HAP-1 (cell line): Measurements from ENCODE around the gene STX18.

Experiments used
- DNase-seq, 2 experiments: peaks; one replicate each; pipeline ENCODE4 v3.0.0-alpha.2; 2016 to 2020; ENCODE audit warnings: low spot score in 2 of 2
- H3K27me3 ChIP-seq: fragments of 250-450 bp; sonication (Bioruptor Pico); 2 replicates; pipeline ENCODE4 v1.5.1; 2020; ENCODE audit warnings: low read depth, mild to moderate bottlenecking, moderate library complexity
- H3K36me3 ChIP-seq: fragments of 250-450 bp; sonication (Bioruptor Pico); replicated peaks from 2 replicates; pipeline ENCODE4 v1.5.1; 2020; ENCODE audit warnings: mild to moderate bottlenecking
- H3K4me1 ChIP-seq: fragments of 250-450 bp; sonication (Bioruptor Pico); 2 replicates; pipeline ENCODE4 v1.5.1; 2020; ENCODE audit warnings: mild to moderate bottlenecking
- H3K4me3 ChIP-seq: fragments of 250-450 bp; sonication (Bioruptor Pico); 2 replicates; pipeline ENCODE4 v1.5.1; 2020; ENCODE audit warnings: mild to moderate bottlenecking, moderate library complexity
- H3K9me3 ChIP-seq: fragments of 250-450 bp; sonication (Bioruptor Pico); 2 replicates; pipeline ENCODE4 v1.5.1; 2020; ENCODE audit warnings: mild to moderate bottlenecking, moderate library complexity
- in situ Hi-C: fragments of 300-500 bp; cut with MboI; formaldehyde crosslinking; loops from 3 replicates; pipeline ENCODE4 v1.14.3; 2020; ENCODE audit warnings: low sequenced_read_pairs, inconsistent platforms, mixed read lengths

The STX18 gene

DNA sequence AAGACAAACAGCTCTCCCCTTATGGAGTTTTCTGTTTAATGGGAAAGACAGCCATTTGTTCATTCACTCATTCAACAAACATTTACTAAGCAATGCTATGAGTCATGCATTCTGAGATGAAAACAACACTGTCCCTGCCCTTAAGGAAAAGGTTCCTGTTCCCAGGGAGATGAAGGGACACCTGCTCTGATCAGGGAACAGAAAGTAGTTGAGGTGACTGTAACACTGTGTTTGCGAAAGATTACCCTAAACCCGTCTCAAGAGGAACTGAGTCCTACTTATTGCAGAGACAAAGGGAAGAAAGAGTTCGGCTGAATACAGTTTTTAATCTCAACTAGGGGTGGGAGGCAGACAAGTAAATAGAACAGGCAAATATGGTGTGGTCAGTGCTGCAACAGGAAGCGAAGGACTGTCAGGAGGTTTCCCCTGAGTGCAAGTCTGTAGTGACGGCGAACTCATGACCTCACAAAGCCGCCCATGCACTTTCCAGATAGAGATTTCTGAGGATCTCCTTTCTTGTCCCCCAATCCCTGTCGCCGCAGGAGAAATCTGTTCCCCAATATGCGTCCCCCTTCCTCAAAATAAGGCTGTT is 712 bp downstream of the STX18 start:
- in situ Hi-C loops, result no loop called here
- peaks cover 5% of the 10 kb centered on the region for H3K36me3 ChIP-seq
- peaks cover 18% of the 10 kb centered on the region for H3K4me1 ChIP-seq
- no peaks in the 10 kb centered on the region for H3K9me3 ChIP-seq
- peak overlapping the region; percentile 98 for H3K4me3 ChIP-seq
- DNase-seq, result peak in 1 of 2 experiments; percentile 12
- H3K27me3 ChIP-seq, result no peaks in the 10 kb centered on the region

DNA sequence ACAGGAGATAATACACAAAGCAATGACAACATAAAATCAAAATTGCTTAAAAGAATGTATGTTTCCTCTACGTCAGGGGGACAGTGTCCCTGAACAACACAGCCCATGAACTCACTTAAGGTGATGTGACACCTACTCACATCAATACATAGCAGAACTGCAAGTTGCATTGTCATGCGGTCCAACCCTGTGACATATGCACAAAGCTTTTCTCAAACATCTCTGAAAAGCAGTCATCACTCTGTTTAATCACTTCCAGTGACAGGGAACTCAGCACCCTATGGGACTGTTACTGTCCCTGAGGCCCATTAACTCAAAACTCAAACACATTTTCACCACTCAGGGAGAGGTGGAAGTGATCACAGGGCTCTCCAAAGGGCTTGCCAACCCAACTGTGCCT is 2.4 kb downstream of the STX18 start:
- Histone ChIP-seq H3K27me3 (no peaks in the 10 kb centered on the region), H3K4me3 (no peak overlapping the region), H3K4me1 (peaks cover 18% of the 10 kb centered on the region), H3K36me3 (no peaks in the 10 kb centered on the region; the same call in 1 of the 2 replicates), H3K9me3 (no peaks in the 10 kb centered on the region)
- in situ Hi-C loops, result no loop called here
- DNase-seq, result no peak

DNA sequence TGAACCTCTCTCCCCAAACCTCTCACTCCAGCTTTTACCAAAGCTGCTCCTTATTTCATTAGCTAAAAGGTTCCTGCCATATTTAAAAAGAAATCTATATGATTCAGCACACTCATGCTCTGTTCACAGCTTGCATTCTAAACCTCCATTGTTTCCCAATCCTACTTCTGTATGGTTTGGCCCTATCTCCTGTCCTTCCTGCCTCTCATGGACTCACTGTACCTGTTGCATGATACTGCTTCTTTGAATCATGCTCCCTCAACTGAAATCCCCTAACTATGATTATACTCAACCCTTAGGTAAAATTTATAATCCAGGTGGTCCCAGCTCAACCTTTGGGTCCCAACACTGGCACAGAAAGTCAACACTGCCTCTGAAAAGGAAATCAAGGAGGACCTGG is 6.3 kb downstream of the STX18 start:
- DNase-seq, result no peak
- no peaks in the 10 kb centered on the region for H3K9me3 ChIP-seq
- H3K36me3 ChIP-seq, result no peaks in the 10 kb centered on the region
- H3K27me3 ChIP-seq, result no peaks in the 10 kb centered on the region
- H3K4me1 ChIP-seq, result peaks cover 10% of the 10 kb centered on the region
- H3K4me3 ChIP-seq, result no peak overlapping the region
- in situ Hi-C loops, result no loop called here

DNA sequence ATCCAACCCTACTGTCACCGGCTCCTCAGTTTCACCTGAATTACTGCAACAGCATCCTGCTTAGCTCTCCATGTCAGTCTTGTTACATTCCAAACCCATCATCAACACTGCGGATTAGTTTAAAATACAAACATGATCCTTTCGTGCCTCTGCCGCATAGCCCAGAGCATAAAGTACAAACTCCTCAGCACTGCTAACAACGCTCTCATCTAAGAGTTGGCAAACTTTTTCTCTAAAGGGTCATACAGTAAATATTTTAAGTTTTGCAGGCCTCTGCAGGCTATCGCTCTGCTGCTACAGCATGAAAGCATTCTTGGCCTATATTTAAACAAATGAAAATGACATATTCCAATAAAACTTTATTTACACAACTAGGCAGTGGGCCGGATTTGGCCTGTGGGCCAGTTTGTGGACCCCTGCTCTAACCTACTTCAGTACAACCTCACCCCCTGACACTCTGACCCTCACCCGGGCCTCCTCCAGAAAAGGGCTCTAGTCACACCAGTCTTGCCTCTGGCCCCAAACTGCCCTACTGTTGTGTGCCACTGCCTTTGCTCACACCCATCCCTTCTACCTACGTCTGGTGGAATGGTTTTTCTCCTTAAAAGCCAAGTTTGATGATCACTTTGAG is 7.2 kb downstream of the STX18 start:
- 0 out of 2 replicates have a peak, but pooled peaks cover 5% of the 10 kb centered on the region for H3K4me1 ChIP-seq
- in situ Hi-C loops, result no loop called here
- H3K27me3 ChIP-seq, result no peaks in the 10 kb centered on the region
- H3K4me3 ChIP-seq, result no peak overlapping the region
- H3K36me3 ChIP-seq, result no peaks in the 10 kb centered on the region
- no peak for DNase-seq
- H3K9me3 ChIP-seq, result no peaks in the 10 kb centered on the region

DNA sequence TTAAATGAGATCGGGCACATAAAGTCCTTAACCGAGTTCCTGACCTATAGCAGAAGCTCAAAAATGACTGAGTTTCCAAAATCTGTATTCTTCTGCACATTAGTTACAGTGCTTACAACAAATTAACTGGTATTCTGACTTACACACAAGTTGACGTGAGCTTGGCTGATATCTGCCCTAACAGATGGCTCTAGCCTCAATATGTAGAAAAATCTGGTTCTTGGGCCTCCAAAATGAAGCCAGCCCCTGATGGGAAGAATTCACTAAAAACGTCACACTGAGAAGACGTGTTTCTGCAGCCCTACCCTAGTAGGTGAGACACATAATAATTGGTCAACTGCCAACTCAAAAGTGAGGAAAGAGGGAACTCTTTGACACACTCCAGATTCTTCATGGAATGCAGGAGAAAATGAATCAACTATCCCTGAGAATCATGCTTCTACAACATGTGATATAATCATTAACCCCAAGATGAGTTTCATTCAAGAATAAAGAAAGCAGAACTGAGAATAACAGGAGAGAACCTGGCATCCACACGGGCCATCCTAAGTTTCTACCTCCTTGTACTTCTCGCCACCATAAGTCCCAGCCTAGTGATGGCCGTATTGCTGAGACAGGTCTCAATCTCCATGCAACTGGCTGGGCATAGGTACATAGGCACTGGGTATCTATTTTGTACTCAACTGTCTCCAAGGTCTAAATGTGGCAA is 8.2 kb downstream of the STX18 start:
- no peaks in the 10 kb centered on the region for H3K36me3 ChIP-seq
- H3K4me1 ChIP-seq, result no peaks in the 10 kb centered on the region
- DNase-seq, result no peak
- no peak overlapping the region for H3K4me3 ChIP-seq
- no peaks in the 10 kb centered on the region for H3K9me3 ChIP-seq
- no peaks in the 10 kb centered on the region for H3K27me3 ChIP-seq
- in situ Hi-C loops, result no loop called here

DNA sequence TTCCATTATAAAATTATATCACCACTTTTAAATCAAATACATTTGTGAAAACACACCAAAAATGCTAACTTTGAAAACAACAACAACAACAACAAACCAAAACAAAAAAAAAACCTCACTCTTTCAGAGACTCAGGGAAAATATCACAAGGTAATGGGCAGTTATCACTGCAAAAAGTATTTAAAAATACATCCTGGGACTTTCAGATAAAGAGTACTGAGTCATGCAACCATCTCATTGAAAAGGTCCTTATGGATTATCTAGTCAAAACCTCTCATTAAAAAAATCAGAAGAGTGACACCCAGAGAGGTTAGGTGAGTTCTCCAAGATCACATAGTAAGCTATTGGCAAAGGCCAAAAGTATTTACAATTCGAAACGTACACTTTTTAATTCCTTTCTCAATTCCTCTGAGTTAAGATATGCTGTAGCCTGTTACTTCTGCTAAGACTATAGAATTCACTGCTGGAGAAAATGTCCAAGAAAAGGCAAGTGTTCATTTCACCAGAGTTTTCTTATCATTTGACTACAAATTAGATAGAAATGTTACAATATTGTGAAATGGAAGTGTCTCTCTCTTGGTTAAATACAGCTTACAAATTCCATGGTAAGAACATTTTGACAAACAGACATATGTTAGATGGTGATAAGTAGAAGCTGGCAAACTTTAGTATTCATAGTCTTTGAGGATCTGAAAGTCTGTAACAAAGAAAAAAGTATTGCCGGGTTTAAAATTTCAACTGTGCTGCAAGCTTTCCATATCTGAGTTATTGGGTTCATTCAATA is 9.3 kb downstream of the STX18 start:
- no peak for DNase-seq
- Histone ChIP-seq H3K9me3 (no peaks in the 10 kb centered on the region), H3K27me3 (no peaks in the 10 kb centered on the region), H3K36me3 (no peaks in the 10 kb centered on the region), H3K4me1 (no peaks in the 10 kb centered on the region), H3K4me3 (no peak overlapping the region)
- in situ Hi-C loops, result no loop called here

DNA sequence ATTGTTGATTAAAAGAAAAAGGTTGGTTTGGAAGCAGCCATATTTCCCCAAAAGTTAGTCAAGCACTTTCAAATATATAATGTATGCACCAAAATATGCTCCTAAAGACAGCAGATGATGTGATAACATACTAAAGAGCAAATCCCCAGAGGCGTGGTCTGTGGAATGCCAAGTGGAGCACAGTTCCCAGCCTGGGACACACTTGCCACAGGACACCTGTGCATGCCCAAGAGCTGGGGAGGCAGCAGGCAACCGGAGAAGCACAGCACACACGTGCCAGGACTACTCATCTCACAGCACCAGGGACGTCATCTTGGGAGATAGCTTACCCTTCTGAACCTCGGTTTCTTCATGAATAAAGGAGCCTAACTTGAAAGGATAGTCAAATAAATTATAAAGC is 12.5 kb downstream of the STX18 start:
- in situ Hi-C loops, result no loop called here
- Histone ChIP-seq H3K4me1 (peaks cover 3% of the 10 kb centered on the region; the same call in 1 of the 2 replicates), H3K27me3 (no peaks in the 10 kb centered on the region), H3K4me3 (no peak overlapping the region), H3K36me3 (no peaks in the 10 kb centered on the region), H3K9me3 (no peaks in the 10 kb centered on the region)
- DNase-seq, result no peak

DNA sequence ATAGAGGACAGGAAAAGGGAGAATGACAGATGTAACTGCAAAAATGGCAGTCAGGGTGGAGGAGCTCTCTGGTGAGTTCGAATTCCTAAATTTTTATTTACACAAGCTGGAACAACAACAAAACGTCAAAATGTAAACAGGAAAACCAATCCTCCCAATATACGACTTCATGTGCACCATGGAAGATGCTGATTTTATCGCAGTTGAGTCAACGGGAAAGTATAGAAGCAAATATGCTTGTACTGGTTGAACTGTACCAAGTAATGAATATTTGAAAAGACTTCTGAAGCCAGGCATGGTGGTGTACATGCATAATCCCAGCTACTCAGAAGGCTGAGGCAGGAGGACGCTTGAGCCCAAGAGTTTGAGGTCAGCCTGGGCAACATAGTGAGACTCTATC is 15.4 kb downstream of the STX18 start:
- no peak for DNase-seq
- Histone ChIP-seq H3K9me3 (no peaks in the 10 kb centered on the region), H3K27me3 (no peaks in the 10 kb centered on the region), H3K36me3 (no peaks in the 10 kb centered on the region), H3K4me1 (peaks cover 11% of the 10 kb centered on the region), H3K4me3 (no peak overlapping the region)
- in situ Hi-C loops, result no loop called here

DNA sequence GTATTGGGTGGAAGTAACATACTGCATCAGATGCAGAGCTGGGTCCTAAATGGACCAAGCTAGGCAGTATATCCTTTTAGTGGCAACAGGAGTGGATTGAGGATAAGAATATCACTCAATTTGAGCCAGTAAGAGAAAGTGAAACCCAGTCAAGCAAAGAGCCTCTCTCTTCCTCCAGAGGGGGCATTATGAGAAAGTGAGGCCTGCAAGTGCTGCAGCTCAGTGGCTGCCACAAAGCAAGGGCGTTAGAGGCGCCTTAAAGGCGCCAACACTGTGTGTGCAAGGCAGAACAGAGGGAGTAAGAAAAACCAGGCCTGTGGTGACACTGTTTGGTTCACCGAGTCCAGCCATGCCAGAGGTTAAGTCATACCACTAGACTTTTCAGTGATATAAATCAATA is 17.5 kb downstream of the STX18 start:
- no peaks in the 10 kb centered on the region for H3K9me3 ChIP-seq
- H3K4me3 ChIP-seq, result no peak overlapping the region
- no peaks in the 10 kb centered on the region for H3K36me3 ChIP-seq
- in situ Hi-C loops, result no loop called here
- H3K4me1 ChIP-seq, result peaks cover 28% of the 10 kb centered on the region
- no peak for DNase-seq
- no peaks in the 10 kb centered on the region for H3K27me3 ChIP-seq

DNA sequence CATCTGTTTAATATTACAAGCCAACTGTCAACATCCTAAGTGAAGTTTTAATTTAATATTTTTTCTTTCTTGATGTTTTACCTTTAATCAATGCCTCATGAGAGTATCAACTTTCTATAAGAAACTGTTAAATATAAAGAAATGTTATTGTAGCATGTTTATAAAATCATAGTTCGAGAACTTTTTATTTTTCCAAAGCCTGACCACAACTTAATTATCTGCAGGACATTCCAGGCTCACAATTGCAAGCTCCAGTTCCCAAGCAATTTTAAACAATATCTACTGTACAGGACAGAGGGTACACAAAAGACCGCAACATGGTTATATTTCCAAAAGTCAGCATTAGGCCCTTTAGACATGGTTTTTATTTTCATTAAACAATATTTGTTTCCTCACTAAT is 20.1 kb downstream of the STX18 start:
- H3K4me1 ChIP-seq, result peaks cover 42% of the 10 kb centered on the region
- H3K27me3 ChIP-seq, result no peaks in the 10 kb centered on the region

DNA sequence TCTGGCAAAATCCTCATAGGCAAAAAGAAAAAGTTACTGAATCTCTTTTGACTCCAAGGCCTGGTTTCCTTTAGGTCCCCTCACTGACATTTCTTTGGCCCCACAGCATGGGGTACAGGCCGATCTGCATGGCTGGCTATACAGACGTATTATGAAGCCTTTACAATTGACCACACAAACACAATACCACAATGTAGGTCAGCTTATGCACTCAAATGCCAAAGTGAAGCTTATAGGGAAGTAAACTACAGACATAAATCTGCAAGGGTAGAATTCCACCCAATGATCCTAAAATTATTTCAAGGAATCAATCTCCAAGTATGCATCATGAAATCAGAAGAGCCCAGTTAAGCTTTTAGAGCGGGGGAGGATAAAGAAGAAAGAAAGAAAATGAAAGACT is 20.7 kb downstream of the STX18 start:
- peaks cover 48% of the 10 kb centered on the region for H3K4me1 ChIP-seq
- no peaks in the 10 kb centered on the region for H3K9me3 ChIP-seq
- peak in 1 of 2 experiments; percentile 41 for DNase-seq
- no peaks in the 10 kb centered on the region for H3K27me3 ChIP-seq
- no peaks in the 10 kb centered on the region for H3K36me3 ChIP-seq
- in situ Hi-C loops, result no loop called here
- no peak overlapping the region for H3K4me3 ChIP-seq

More for the DNA sequence above, 20.1 kb downstream of the STX18 start:
- Histone ChIP-seq H3K9me3 (no peaks in the 10 kb centered on the region), H3K36me3 (no peaks in the 10 kb centered on the region), H3K4me3 (no peak overlapping the region)
- no peak for DNase-seq
- in situ Hi-C loops, result no loop called here

DNA sequence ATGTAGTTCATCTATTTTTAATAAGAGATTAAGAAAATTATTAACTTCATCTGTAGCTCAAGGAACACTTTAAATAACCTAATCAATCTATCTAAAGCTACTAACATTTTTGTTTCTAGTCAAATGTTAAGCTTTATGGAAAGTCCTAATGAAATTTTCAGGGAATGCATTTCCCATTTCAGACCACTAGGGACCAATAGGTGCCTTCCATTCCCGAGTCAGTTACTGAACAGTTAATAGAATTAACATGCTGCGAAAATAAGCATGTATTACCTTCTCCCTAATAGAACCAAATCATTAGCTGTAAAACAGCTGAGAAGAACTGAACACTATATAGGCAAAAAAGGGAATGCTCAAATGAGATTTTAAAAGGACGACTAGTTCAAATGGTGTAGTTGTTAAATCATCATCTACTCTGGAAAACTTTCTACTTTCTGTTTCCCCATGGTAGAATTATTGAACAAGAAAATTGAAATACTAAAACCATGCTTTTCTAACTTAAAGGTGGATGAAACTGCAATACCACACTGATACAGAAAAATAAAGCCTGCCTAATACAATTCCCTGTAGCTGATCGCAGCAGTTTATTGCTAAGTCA is 22.5 kb downstream of the STX18 start:
- no peaks in the 10 kb centered on the region for H3K27me3 ChIP-seq
- H3K36me3 ChIP-seq, result no peaks in the 10 kb centered on the region
- H3K9me3 ChIP-seq, result no peaks in the 10 kb centered on the region
- peak in 1 of 2 experiments; percentile 54 for DNase-seq
- H3K4me3 ChIP-seq, result no peak overlapping the region
- H3K4me1 ChIP-seq, result peaks cover 59% of the 10 kb centered on the region
- in situ Hi-C loops, result no loop called here

DNA sequence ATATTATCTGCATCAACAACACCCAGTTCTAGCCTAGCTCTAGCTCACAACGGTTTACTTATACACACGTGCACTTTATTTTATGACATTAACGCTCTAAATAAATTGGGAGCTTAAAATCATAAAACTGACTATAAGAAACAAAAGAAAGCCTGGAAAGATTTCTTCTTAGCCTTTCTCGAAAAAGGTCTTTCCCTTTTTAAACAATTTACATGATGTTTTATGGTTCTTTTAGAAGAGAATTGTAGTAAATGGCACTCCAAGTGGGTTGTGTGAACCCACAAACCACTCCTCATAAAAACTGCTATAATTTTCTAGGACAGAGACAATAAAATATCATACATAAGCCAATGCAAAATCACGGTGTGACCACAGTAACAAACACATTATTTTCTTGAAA is 23.1 kb downstream of the STX18 start:
- no peak for DNase-seq
- in situ Hi-C loops, result no loop called here
- H3K4me3 ChIP-seq, result no peak overlapping the region
- H3K9me3 ChIP-seq, result no peaks in the 10 kb centered on the region
- H3K4me1 ChIP-seq, result peaks cover 59% of the 10 kb centered on the region
- H3K36me3 ChIP-seq, result no peaks in the 10 kb centered on the region
- no peaks in the 10 kb centered on the region for H3K27me3 ChIP-seq
